HEK293 (cell line): ENCODE measurements around the gene CD19.

Experiments used
- BCL11B ChIP-seq: fragments of 450-650 bp; formaldehyde crosslinking; IDR thresholded peaks from 2 replicates; pipeline ENCODE4 v1.5.1; 2016; ENCODE audit warnings: low read depth, missing biosample characterization, missing genetic modification characterization
- EGR2 ChIP-seq: fragments of 450-650 bp; formaldehyde crosslinking; IDR thresholded peaks from 2 replicates; pipeline ENCODE4 v1.5.1; 2016; ENCODE audit warnings: low read depth, missing biosample characterization, missing genetic modification characterization
- HOXC10 ChIP-seq: sonication (generic); formaldehyde crosslinking; IDR thresholded peaks from 2 replicates; pipeline ENCODE4 v1.8.1; 2023; ENCODE audit warnings: mild to moderate bottlenecking, missing genetic modification reagents
- KLF7 ChIP-seq: fragments of 450-650 bp; formaldehyde crosslinking; IDR thresholded peaks from 2 replicates; pipeline ENCODE4 v1.5.1; 2016; ENCODE audit warnings: missing biosample characterization, missing genetic modification characterization, borderline replicate concordance
- KLF9 ChIP-seq: fragments of 450-650 bp; formaldehyde crosslinking; IDR thresholded peaks from 2 replicates; pipeline ENCODE4 v1.5.1; 2016; ENCODE audit warnings: missing biosample characterization, missing genetic modification characterization, low read depth
- SCRT1 ChIP-seq: fragments of 450-650 bp; formaldehyde crosslinking; IDR thresholded peaks from 2 replicates; pipeline ENCODE4 v1.5.1; 2016; ENCODE audit warnings: missing biosample characterization, missing genetic modification characterization, borderline replicate concordance
- SP3 ChIP-seq: fragments of 450-650 bp; formaldehyde crosslinking; IDR thresholded peaks from 2 replicates; pipeline ENCODE4 v1.5.1; 2016; ENCODE audit warnings: missing biosample characterization, missing genetic modification characterization
- TCF7L2 ChIP-seq: IDR thresholded peaks from 2 replicates; pipeline ENCODE4 v1.6.1; 2011; ENCODE audit warnings: low read depth, mild to moderate bottlenecking, inconsistent platforms, low read length, moderate library complexity, borderline replicate concordance
- YY2 ChIP-seq: fragments of 450-650 bp; formaldehyde crosslinking; IDR thresholded peaks from 2 replicates; pipeline ENCODE4 v1.5.1; 2016; ENCODE audit warnings: missing biosample characterization, missing genetic modification characterization
- ZBTB17 ChIP-seq: fragments of 450-650 bp; formaldehyde crosslinking; IDR thresholded peaks from 2 replicates; pipeline ENCODE4 v1.5.1; 2016; ENCODE audit warnings: missing biosample characterization, missing genetic modification characterization
- ZBTB48 ChIP-seq: fragments of 450-650 bp; formaldehyde crosslinking; IDR thresholded peaks from 2 replicates; pipeline ENCODE4 v1.5.1; 2016; ENCODE audit warnings: missing biosample characterization, missing genetic modification characterization
- ZEB2 ChIP-seq: fragments of 450-650 bp; formaldehyde crosslinking; IDR thresholded peaks from 2 replicates; pipeline ENCODE4 v1.5.1; 2016; ENCODE audit warnings: missing biosample characterization, missing genetic modification characterization
- ZNF184 ChIP-seq: fragments of 450-650 bp; IDR thresholded peaks from 2 replicates; pipeline ENCODE4 v1.5.1; 2018; ENCODE audit warnings: missing biosample characterization, mild to moderate bottlenecking, missing genetic modification characterization
- ZNF202 ChIP-seq: fragments of 450-650 bp; formaldehyde crosslinking; IDR thresholded peaks from 2 replicates; pipeline ENCODE4 v1.5.1; 2016; ENCODE audit warnings: missing biosample characterization, missing genetic modification characterization, borderline replicate concordance
- ZNF24 ChIP-seq: fragments of 450-650 bp; formaldehyde crosslinking; IDR thresholded peaks from 2 replicates; pipeline ENCODE4 v1.5.1; 2016; ENCODE audit warnings: missing biosample characterization, missing genetic modification characterization
- ZNF248 ChIP-seq: fragments of 450-650 bp; formaldehyde crosslinking; IDR thresholded peaks from 2 replicates; pipeline ENCODE4 v1.5.1; 2017; ENCODE audit warnings: missing biosample characterization, missing genetic modification characterization
- ZNF274 ChIP-seq, 2 experiments: fragments of 200-500 bp in 1 of 2; fragments of 450-650 bp in 1 of 2; sonication (Bioruptor generic) in 1 of 2; formaldehyde crosslinking in 1 of 2; IDR thresholded peaks; 2 replicates each; pipeline versions ENCODE4 v1.5.1 to v1.6.1; 2014 to 2016; ENCODE audit warnings: borderline replicate concordance in 1 of 2, inconsistent platforms in 1 of 2, low read length in 1 of 2, missing biosample characterization in 1 of 2, missing genetic modification characterization in 1 of 2
- ZNF514 ChIP-seq: fragments of 450-650 bp; formaldehyde crosslinking; IDR thresholded peaks from 2 replicates; pipeline ENCODE4 v1.5.1; 2016; ENCODE audit warnings: missing biosample characterization, missing genetic modification characterization
- ZNF558 ChIP-seq: fragments of 450-650 bp; formaldehyde crosslinking; IDR thresholded peaks from 2 replicates; pipeline ENCODE4 v1.5.1; 2016; ENCODE audit warnings: missing biosample characterization, missing genetic modification characterization
- ZNF596 ChIP-seq: fragments of 450-650 bp; IDR thresholded peaks from 2 replicates; pipeline ENCODE4 v1.5.0; 2018; ENCODE audit warnings: missing biosample characterization, mild to moderate bottlenecking, missing genetic modification characterization, moderate library complexity
- ZNF626 ChIP-seq: fragments of 450-650 bp; sonication (Bioruptor Pico); formaldehyde crosslinking; IDR thresholded peaks from 2 replicates; pipeline ENCODE4 v1.5.1; 2018; ENCODE audit warnings: missing biosample characterization, missing genetic modification characterization, inconsistent platforms
- ZNF785 ChIP-seq: fragments of 450-650 bp; formaldehyde crosslinking; IDR thresholded peaks from 2 replicates; pipeline ENCODE4 v1.5.1; 2016; ENCODE audit warnings: missing biosample characterization, missing genetic modification characterization
- ZNF830 ChIP-seq: fragments of 450-650 bp; IDR thresholded peaks from 2 replicates; pipeline ENCODE4 v1.5.0; 2018; ENCODE audit warnings: missing biosample characterization, missing genetic modification characterization, low read depth, mild to moderate bottlenecking, moderate library complexity
- TF ChIP-seq, protein P1 (sequence below): fragments of 450-650 bp; formaldehyde crosslinking; IDR thresholded peaks from 2 replicates; pipeline ENCODE4 v1.5.1; 2016; ENCODE audit warnings: missing biosample characterization, missing genetic modification characterization, borderline replicate concordance
- TF ChIP-seq, protein P2 (sequence below): sonication (generic); formaldehyde crosslinking; IDR thresholded peaks from 2 replicates; pipeline ENCODE4 v1.8.1; 2022; ENCODE audit warnings: mild to moderate bottlenecking, moderate library complexity, missing genetic modification reagents
- TF ChIP-seq, protein P3 (sequence below): fragments of 450-650 bp; formaldehyde crosslinking; IDR thresholded peaks from 2 replicates; pipeline ENCODE4 v1.5.1; 2016; ENCODE audit warnings: missing biosample characterization, missing genetic modification characterization, borderline replicate concordance
- TF ChIP-seq, protein P4 (sequence below): fragments of 450-650 bp; formaldehyde crosslinking; IDR thresholded peaks from 2 replicates; pipeline ENCODE4 v1.5.1; 2016; ENCODE audit warnings: missing biosample characterization, missing genetic modification characterization

Gene CD19

DNA sequence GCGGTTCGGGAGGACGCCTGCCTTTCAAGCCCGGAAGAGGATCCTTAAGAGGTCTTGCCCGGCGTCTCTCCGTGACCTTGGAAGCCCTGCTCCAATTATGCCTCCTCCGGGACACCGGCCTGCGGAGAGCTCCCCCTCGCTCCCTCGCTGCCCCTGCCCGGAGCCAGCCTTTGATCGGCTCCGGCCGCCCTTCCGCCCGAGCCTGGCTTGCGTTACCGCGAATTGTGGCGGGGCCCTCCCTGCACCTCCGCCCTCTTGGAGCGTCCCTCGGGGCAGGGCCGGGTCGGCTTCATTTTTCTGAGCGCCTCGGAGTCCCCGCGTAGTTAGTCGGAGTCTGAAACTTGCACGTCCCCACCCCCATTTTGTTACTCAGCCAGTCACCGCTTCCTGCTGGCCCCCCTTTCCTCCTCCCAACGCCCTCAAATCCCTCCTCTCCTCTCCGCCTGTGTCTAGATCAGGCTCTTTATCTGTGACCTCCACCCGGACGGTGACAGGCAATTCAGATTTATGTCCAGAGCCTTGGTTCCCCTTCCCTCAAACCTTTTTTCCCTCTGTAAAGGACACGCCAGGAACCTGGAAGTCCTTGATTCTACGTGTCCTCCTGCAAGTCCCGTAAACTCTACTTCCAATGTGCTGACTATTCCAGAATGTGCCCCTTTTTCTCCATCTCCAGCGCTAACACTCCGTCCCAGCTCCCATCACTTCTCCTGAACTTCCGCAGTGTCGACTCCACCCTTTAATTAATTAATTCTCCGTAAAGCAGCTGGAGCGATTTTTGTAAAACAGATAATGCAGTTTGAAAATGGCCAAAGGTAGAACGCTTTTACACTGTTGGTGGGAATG is 6.2 kb upstream of the CD19 start (continued):
- TF ChIP-seq, protein P1, sequence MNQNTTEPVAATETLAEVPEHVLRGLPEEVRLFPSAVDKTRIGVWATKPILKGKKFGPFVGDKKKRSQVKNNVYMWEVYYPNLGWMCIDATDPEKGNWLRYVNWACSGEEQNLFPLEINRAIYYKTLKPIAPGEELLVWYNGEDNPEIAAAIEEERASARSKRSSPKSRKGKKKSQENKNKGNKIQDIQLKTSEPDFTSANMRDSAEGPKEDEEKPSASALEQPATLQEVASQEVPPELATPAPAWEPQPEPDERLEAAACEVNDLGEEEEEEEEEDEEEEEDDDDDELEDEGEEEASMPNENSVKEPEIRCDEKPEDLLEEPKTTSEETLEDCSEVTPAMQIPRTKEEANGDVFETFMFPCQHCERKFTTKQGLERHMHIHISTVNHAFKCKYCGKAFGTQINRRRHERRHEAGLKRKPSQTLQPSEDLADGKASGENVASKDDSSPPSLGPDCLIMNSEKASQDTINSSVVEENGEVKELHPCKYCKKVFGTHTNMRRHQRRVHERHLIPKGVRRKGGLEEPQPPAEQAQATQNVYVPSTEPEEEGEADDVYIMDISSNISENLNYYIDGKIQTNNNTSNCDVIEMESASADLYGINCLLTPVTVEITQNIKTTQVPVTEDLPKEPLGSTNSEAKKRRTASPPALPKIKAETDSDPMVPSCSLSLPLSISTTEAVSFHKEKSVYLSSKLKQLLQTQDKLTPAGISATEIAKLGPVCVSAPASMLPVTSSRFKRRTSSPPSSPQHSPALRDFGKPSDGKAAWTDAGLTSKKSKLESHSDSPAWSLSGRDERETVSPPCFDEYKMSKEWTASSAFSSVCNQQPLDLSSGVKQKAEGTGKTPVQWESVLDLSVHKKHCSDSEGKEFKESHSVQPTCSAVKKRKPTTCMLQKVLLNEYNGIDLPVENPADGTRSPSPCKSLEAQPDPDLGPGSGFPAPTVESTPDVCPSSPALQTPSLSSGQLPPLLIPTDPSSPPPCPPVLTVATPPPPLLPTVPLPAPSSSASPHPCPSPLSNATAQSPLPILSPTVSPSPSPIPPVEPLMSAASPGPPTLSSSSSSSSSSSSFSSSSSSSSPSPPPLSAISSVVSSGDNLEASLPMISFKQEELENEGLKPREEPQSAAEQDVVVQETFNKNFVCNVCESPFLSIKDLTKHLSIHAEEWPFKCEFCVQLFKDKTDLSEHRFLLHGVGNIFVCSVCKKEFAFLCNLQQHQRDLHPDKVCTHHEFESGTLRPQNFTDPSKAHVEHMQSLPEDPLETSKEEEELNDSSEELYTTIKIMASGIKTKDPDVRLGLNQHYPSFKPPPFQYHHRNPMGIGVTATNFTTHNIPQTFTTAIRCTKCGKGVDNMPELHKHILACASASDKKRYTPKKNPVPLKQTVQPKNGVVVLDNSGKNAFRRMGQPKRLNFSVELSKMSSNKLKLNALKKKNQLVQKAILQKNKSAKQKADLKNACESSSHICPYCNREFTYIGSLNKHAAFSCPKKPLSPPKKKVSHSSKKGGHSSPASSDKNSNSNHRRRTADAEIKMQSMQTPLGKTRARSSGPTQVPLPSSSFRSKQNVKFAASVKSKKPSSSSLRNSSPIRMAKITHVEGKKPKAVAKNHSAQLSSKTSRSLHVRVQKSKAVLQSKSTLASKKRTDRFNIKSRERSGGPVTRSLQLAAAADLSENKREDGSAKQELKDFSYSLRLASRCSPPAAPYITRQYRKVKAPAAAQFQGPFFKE (tag by site-specific recombination), result no peak
- TF ChIP-seq SCRT1 (tag by site-specific recombination) (no peak), KLF7 (tag by site-specific recombination) (peak; percentile 79; the same call in 1 of the 2 replicates), ZNF202 (tag by site-specific recombination) (no peak), ZBTB17 (peak; percentile 82), ZNF558 (no peak), ZEB2 (tag by site-specific recombination) (no peak; the same call in 1 of the 2 replicates), HOXC10 (no peak), ZNF24 (tag by site-specific recombination) (no peak), ZBTB48 (tag by site-specific recombination) (no peak), EGR2 (tag by site-specific recombination) (peak; percentile 55; the same call in 1 of the 2 replicates), SP3 (tag by site-specific recombination) (peak; percentile 52), ZNF184 (tag by site-specific recombination) (no peak), ZNF514 (no peak), TCF7L2 (peak; percentile 65; the same call in 1 of the 2 replicates), ZNF830 (tag by site-specific recombination) (no peak), BCL11B (no peak), ZNF596 (tag by site-specific recombination) (0 out of 2 replicates have a peak, but pooled peaks have one; percentile 6), KLF9 (tag by site-specific recombination) (peak; percentile 40; the same call in 1 of the 2 replicates), ZNF785 (tag by site-specific recombination) (no peak; the same call in 1 of the 2 replicates), ZNF626 (no peak), YY2 (tag by site-specific recombination) (no peak), ZNF248 (tag by site-specific recombination) (no peak), ZNF274 (IDR thresholded peaks at IDR 0.05; ENCODE audit: low read length) (no peak), ZNF274 (tag by site-specific recombination; IDR thresholded peaks at IDR 0.05; ENCODE audit: borderline replicate concordance) (no peak)
- TF ChIP-seq, protein P2, sequence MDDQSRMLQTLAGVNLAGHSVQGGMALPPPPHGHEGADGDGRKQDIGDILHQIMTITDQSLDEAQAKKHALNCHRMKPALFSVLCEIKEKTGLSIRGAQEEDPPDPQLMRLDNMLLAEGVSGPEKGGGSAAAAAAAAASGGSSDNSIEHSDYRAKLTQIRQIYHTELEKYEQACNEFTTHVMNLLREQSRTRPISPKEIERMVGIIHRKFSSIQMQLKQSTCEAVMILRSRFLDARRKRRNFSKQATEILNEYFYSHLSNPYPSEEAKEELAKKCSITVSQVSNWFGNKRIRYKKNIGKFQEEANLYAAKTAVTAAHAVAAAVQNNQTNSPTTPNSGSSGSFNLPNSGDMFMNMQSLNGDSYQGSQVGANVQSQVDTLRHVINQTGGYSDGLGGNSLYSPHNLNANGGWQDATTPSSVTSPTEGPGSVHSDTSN (CRISPR knock-in tag), result no peak; the same call in 1 of the 2 replicates
- TF ChIP-seq, protein P3, sequence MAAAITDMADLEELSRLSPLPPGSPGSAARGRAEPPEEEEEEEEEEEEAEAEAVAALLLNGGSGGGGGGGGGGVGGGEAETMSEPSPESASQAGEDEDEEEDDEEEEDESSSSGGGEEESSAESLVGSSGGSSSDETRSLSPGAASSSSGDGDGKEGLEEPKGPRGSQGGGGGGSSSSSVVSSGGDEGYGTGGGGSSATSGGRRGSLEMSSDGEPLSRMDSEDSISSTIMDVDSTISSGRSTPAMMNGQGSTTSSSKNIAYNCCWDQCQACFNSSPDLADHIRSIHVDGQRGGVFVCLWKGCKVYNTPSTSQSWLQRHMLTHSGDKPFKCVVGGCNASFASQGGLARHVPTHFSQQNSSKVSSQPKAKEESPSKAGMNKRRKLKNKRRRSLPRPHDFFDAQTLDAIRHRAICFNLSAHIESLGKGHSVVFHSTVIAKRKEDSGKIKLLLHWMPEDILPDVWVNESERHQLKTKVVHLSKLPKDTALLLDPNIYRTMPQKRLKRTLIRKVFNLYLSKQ (tag by site-specific recombination), result no peak
- TF ChIP-seq, protein P4, sequence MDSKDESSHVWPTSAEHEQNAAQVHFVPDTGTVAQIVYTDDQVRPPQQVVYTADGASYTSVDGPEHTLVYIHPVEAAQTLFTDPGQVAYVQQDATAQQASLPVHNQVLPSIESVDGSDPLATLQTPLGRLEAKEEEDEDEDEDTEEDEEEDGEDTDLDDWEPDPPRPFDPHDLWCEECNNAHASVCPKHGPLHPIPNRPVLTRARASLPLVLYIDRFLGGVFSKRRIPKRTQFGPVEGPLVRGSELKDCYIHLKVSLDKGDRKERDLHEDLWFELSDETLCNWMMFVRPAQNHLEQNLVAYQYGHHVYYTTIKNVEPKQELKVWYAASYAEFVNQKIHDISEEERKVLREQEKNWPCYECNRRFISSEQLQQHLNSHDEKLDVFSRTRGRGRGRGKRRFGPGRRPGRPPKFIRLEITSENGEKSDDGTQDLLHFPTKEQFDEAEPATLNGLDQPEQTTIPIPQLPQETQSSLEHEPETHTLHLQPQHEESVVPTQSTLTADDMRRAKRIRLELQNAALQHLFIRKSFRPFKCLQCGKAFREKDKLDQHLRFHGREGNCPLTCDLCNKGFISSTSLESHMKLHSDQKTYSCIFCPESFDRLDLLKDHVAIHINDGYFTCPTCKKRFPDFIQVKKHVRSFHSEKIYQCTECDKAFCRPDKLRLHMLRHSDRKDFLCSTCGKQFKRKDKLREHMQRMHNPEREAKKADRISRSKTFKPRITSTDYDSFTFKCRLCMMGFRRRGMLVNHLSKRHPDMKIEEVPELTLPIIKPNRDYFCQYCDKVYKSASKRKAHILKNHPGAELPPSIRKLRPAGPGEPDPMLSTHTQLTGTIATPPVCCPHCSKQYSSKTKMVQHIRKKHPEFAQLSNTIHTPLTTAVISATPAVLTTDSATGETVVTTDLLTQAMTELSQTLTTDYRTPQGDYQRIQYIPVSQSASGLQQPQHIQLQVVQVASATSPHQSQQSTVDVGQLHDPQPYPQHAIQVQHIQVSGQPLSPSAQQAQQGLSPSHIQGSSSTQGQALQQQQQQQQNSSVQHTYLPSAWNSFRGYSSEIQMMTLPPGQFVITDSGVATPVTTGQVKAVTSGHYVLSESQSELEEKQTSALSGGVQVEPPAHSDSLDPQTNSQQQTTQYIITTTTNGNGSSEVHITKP, result peak; percentile 95
